GM18505 (cell line): ENCODE results near the gene ANK2.
"Not testable (repeated sequence)": the region's sequence is repeated elsewhere in the genome, so short reads cannot be mapped to it uniquely, and the experiment has no call there.

ENCODE experiments used
- ATAC-seq: cut with Tn5 transposase; IDR thresholded peaks from one replicate; pipeline ENCODE4 v1.9.1; 2021; ENCODE audit not compliant: unreplicated experiment
- POLR2A ChIP-seq: IDR thresholded peaks from 4 replicates; pipeline ENCODE4 v1.6.1; 2011; ENCODE audit warnings: borderline replicate concordance; ENCODE audit not compliant: insufficient read depth, insufficient read length; ENCODE audit errors: extremely low read depth

ANK2 gene

GRCh38 chr4:113181289-113182007 lies 132.0 kb downstream of the ANK2 start:
- no peak for TF ChIP-seq POLR2A
- no peak for ATAC-seq

- no peak for ATAC-seq
- TF ChIP-seq POLR2A, result no peak
Observed at GRCh38 chr4:113183032-113183605, 133.7 kb downstream of the ANK2 start.

- not testable (repeated sequence) for ATAC-seq
Observed at GRCh38 chr4:113186220-113186619, 136.8 kb downstream of the ANK2 start.

GRCh38 chr4:113186913-113187312 lies 137.5 kb downstream of the ANK2 start:
- TF ChIP-seq POLR2A, result no peak
- no peak for ATAC-seq

GRCh38 chr4:113187358-113187757 lies 137.9 kb downstream of the ANK2 start:
- TF ChIP-seq POLR2A, result no peak
- ATAC-seq, result no peak

GRCh38 chr4:113189546-113189945 lies 140.1 kb downstream of the ANK2 start:
- ATAC-seq, result no peak
- no peak for TF ChIP-seq POLR2A

- TF ChIP-seq POLR2A, result no peak
- ATAC-seq, result no peak
Observed at GRCh38 chr4:113209153-113209552, 159.7 kb downstream of the ANK2 start.

GRCh38 chr4:113209652-113210320 lies 160.3 kb downstream of the ANK2 start:
- no peak for ATAC-seq
- TF ChIP-seq POLR2A, result no peak

GRCh38 chr4:113212613-113213012 lies 163.2 kb downstream of the ANK2 start:
- ATAC-seq, result no peak
- no peak for TF ChIP-seq POLR2A

- ATAC-seq, result no peak
- TF ChIP-seq POLR2A, result no peak
Observed at GRCh38 chr4:113221990-113222389, 172.5 kb downstream of the ANK2 start.

- TF ChIP-seq POLR2A, result no peak
- ATAC-seq, result no peak
Observed at GRCh38 chr4:113222471-113222870, 173.0 kb downstream of the ANK2 start.

GRCh38 chr4:113223001-113223400 lies 173.5 kb downstream of the ANK2 start:
- ATAC-seq, result no peak
- no peak for TF ChIP-seq POLR2A

- no peak for ATAC-seq
- no peak for TF ChIP-seq POLR2A
Observed at GRCh38 chr4:113232194-113232593, 182.7 kb downstream of the ANK2 start.

- no peak for ATAC-seq
- TF ChIP-seq POLR2A, result no peak
Observed at GRCh38 chr4:113236916-113237315, 187.5 kb downstream of the ANK2 start.

- TF ChIP-seq POLR2A, result no peak
- no peak for ATAC-seq
Observed at GRCh38 chr4:113243312-113243711, 193.9 kb downstream of the ANK2 start.

- not testable (repeated sequence) for ATAC-seq
Observed at GRCh38 chr4:113244747-113245146, 195.3 kb downstream of the ANK2 start.
